ENCODE data around the gene CDC73. TPM values are rescaled to one million over a fixed set of nuclear protein-coding genes. Genes with fewer than 3 reads are reported as not detected.
A peak's percentile ranks its signal among the peaks of the same experiment; 100 is the strongest.

CDC73 gene
- total RNA-seq, 1 donor from 2014 or later, result 50.5 TPM

GRCh38 chr1:193118803-193119730 is 2.8 kb upstream of the CDC73 start:
- peaks cover 33% of the 10 kb centered on the region for H3K4me1 Mint-ChIP-seq
- no peaks in the 10 kb centered on the region for H3K9me3 Mint-ChIP-seq
- H3K4me3 Mint-ChIP-seq, result peak overlapping the region; percentile 20
- H3K27me3 Mint-ChIP-seq (ENCODE audit: low read depth), result peaks cover 2% of the 10 kb centered on the region
- H3K27ac Mint-ChIP-seq (ENCODE audit: unreplicated experiment), result no peak overlapping the region
- TF ChIP-seq CTCF (conservative IDR thresholded peaks at IDR 0.05), result no peak
- H3K36me3 Mint-ChIP-seq (ENCODE audit: low read depth), result no peaks in the 10 kb centered on the region
- DNase-seq (ENCODE audit: low read depth, low spot score), result no peak

- TF ChIP-seq CTCF (conservative IDR thresholded peaks at IDR 0.05), result no peak
- H3K4me1 Mint-ChIP-seq, result peaks cover 29% of the 10 kb centered on the region
- H3K4me3 Mint-ChIP-seq, result peak overlapping the region; percentile 95
- no peak for DNase-seq (ENCODE audit: low read depth, low spot score)
- peaks cover 1% of the 10 kb centered on the region for H3K36me3 Mint-ChIP-seq (ENCODE audit: low read depth)
- H3K27me3 Mint-ChIP-seq (ENCODE audit: low read depth), result peaks cover 2% of the 10 kb centered on the region
- H3K9me3 Mint-ChIP-seq, result no peaks in the 10 kb centered on the region
- H3K27ac Mint-ChIP-seq (ENCODE audit: unreplicated experiment), result no peak overlapping the region
Measured at GRCh38 chr1:193120604-193121166, 1.1 kb upstream of the CDC73 start.

- Mint-ChIP-seq H3K4me1 (peaks cover 22% of the 10 kb centered on the region), H3K4me3 (peak overlapping the region; percentile 95), H3K36me3 (ENCODE audit: low read depth) (peaks cover 5% of the 10 kb centered on the region), H3K27ac (ENCODE audit: unreplicated experiment) (no peak overlapping the region), H3K9me3 (no peaks in the 10 kb centered on the region), H3K27me3 (ENCODE audit: low read depth) (peaks cover 2% of the 10 kb centered on the region)
- no peak for DNase-seq (ENCODE audit: low read depth, low spot score)
- TF ChIP-seq CTCF (conservative IDR thresholded peaks at IDR 0.05), result no peak
Measured at GRCh38 chr1:193123751-193124150, 1.9 kb downstream of the CDC73 start.

GRCh38 chr1:193125369-193125768 is 3.5 kb downstream of the CDC73 start:
- no peaks in the 10 kb centered on the region for H3K9me3 Mint-ChIP-seq
- H3K4me1 Mint-ChIP-seq, result peaks cover 22% of the 10 kb centered on the region
- H3K36me3 Mint-ChIP-seq (ENCODE audit: low read depth), result peaks cover 7% of the 10 kb centered on the region
- H3K27ac Mint-ChIP-seq (ENCODE audit: unreplicated experiment), result no peak overlapping the region
- H3K27me3 Mint-ChIP-seq (ENCODE audit: low read depth), result peaks cover 2% of the 10 kb centered on the region
- no peak for DNase-seq (ENCODE audit: low read depth, low spot score)
- no peak for TF ChIP-seq CTCF (conservative IDR thresholded peaks at IDR 0.05)
- H3K4me3 Mint-ChIP-seq, result peak overlapping the region; percentile 44

- peaks cover 27% of the 10 kb centered on the region for H3K36me3 Mint-ChIP-seq (ENCODE audit: low read depth)
- no peaks in the 10 kb centered on the region for H3K27me3 Mint-ChIP-seq (ENCODE audit: low read depth)
- H3K27ac Mint-ChIP-seq (ENCODE audit: unreplicated experiment), result no peak overlapping the region
- H3K4me3 Mint-ChIP-seq, result no peak overlapping the region
- DNase-seq (ENCODE audit: low read depth, low spot score), result no peak
- H3K9me3 Mint-ChIP-seq, result no peaks in the 10 kb centered on the region
- H3K4me1 Mint-ChIP-seq, result no peaks in the 10 kb centered on the region
- TF ChIP-seq CTCF (conservative IDR thresholded peaks at IDR 0.05), result no peak
Measured at GRCh38 chr1:193131266-193131860, 9.5 kb downstream of the CDC73 start.

Data from neural crest cell (in vitro differentiated cells).